Erythroblast (primary cell): Measurements from ENCODE around the gene TNFSF8.
A peak's percentile ranks its signal among the peaks of the same experiment; 100 is the strongest.

ENCODE experiments used
- DNase-seq, 2 experiments: peaks; one replicate each; lab custom pipeline; 2025; lab: John Stamatoyannopoulos, UW
- GATA1 ChIP-seq: IDR thresholded peaks from 2 replicates; pipeline ENCODE4 v1.6.1; 2011; ENCODE audit warnings: low read depth, mild to moderate bottlenecking, control low read depth, low read length, moderate library complexity
- POLR2A ChIP-seq: IDR thresholded peaks from 2 replicates; pipeline ENCODE4 v1.6.1; 2011; ENCODE audit warnings: mild to moderate bottlenecking, low read length

TNFSF8 gene

GRCh38 chr9:114930056-114930812 is at the start of gene TNFSF8:
Gene TNFSF8, minus strand, starts transcription at chr9:114930591. Its CDS starts 288 bp downstream, at chr9:114930303.
- DNase-seq: no peak
- TF ChIP-seq POLR2A (no peak), GATA1 (no peak)

GRCh38 chr9:114973216-114973615 is 42.8 kb upstream of the TNFSF8 start:
- no peak for DNase-seq
- TF ChIP-seq GATA1 (no peak), POLR2A (no peak)

GRCh38 chr9:114972510-114973136 is 42.2 kb upstream of the TNFSF8 start:
- no peak for DNase-seq
- no peak for TF ChIP-seq POLR2A
- TF ChIP-seq GATA1: no peak

- TF ChIP-seq POLR2A: no peak
- no peak for TF ChIP-seq GATA1
Observed at GRCh38 chr9:114969269-114969668, 38.9 kb upstream of the TNFSF8 start.

GRCh38 chr9:114968671-114969070 is 38.3 kb upstream of the TNFSF8 start:
- DNase-seq: no peak
- TF ChIP-seq GATA1 (no peak), POLR2A (no peak)

More at GRCh38 chr9:114969269-114969668, 38.9 kb upstream of the TNFSF8 start:
- DNase-seq: no peak

- no peak for DNase-seq
- TF ChIP-seq POLR2A (no peak), GATA1 (no peak)
Observed at GRCh38 chr9:114965564-114965963, 35.2 kb upstream of the TNFSF8 start.

GRCh38 chr9:114962809-114963208 is 32.4 kb upstream of the TNFSF8 start:
- no peak for DNase-seq
- TF ChIP-seq POLR2A (no peak), GATA1 (no peak)

GRCh38 chr9:114960276-114960675 is 29.9 kb upstream of the TNFSF8 start:
- TF ChIP-seq GATA1 (no peak), POLR2A (no peak)
- no peak for DNase-seq

- TF ChIP-seq POLR2A (no peak), GATA1 (no peak)
Observed at GRCh38 chr9:114958844-114959235, 28.4 kb upstream of the TNFSF8 start.

GRCh38 chr9:114958021-114958843 is 27.8 kb upstream of the TNFSF8 start:
- DNase-seq: no peak
- TF ChIP-seq GATA1: no peak
- TF ChIP-seq POLR2A: no peak

More at GRCh38 chr9:114958844-114959235, 28.4 kb upstream of the TNFSF8 start:
- DNase-seq: no peak

GRCh38 chr9:114957558-114957957 is 27.2 kb upstream of the TNFSF8 start:
- no peak for DNase-seq
- TF ChIP-seq GATA1: no peak
- no peak for TF ChIP-seq POLR2A

GRCh38 chr9:114954956-114955582 is 24.7 kb upstream of the TNFSF8 start:
- TF ChIP-seq POLR2A: no peak
- no peak for TF ChIP-seq GATA1
- no peak for DNase-seq

GRCh38 chr9:114953959-114954358 is 23.6 kb upstream of the TNFSF8 start:
- peak; percentile 10 to 69 for DNase-seq
- TF ChIP-seq POLR2A: no peak
- TF ChIP-seq GATA1: no peak
